Keratinocyte (primary cell): ENCODE measurements around the gene GARIN1A.

Source experiments
- CTCF ChIP-seq, 3 experiments: IDR thresholded peaks in 1 of 3; conservative IDR thresholded peaks in 1 of 3; optimal IDR thresholded peaks in 1 of 3; 2 replicates in 2 of 3; 3 replicates in 1 of 3; pipeline versions ENCODE3 to v1.5.1; 2011; ENCODE audit warnings: low read length in 3 of 3, mild to moderate bottlenecking in 3 of 3, moderate library complexity in 2 of 3, control low read depth in 1 of 3, inconsistent platforms in 1 of 3; ENCODE audit not compliant: insufficient read depth in 2 of 3; ENCODE audit errors: extremely low read depth in 1 of 3
- EZH2 ChIP-seq: IDR thresholded peaks from one replicate; pipeline ENCODE4 v1.6.1; 2012; ENCODE audit warnings: inconsistent platforms, mild to moderate bottlenecking, low read length, moderate library complexity

GRCh38 chr7:128697302-128697905 is 25.3 kb downstream of the GARIN1A start:
- TF ChIP-seq CTCF (optimal IDR thresholded peaks at IDR 0.05 in 1 of 3, IDR thresholded peaks at IDR 0.05 in 1 of 3, conservative IDR thresholded peaks at IDR 0.05 in 1 of 3; ENCODE audit: extremely low read depth in 1 of 3, insufficient read depth in 2 of 3, low read length in 3 of 3) (peak; percentile 13 to 33 (median 27)), EZH2 (peak; percentile 45)
